ENCODE data around the gene FKBP3. TPM values are rescaled to one million over a fixed set of nuclear protein-coding genes. Genes with fewer than 3 reads are reported as not detected.

FKBP3 gene
- total and polyA plus RNA-seq, 2 of the 4 experiments (the other 2 are of a cell fraction): 8.6 to 45.3 TPM

DNA sequence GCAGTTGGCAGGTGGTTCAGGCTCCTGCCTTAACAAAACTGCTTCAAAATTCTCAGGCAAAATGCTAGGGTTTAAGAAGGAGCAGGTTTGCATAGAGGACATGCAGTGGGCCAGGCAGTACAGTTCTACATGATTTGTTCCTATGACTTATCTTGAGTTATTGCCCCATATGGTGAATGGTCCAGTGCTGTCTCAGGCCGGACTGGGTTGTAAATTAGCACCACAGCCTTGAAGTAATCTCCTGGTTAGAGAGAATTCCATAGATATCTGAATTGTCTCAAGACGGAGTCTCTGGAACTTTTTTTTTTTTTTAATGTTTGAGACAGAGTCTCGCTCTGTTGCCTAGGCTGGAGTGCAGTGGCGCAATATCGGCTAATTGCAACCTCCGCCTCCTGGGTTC lies 62.2 kb downstream of the FKBP3 start:
- H2AFZ ChIP-seq (replicated peaks; ENCODE audit: low read length, poor library complexity): no peak overlapping the region
- no peaks in the 10 kb centered on the region for H3K79me1 ChIP-seq (ENCODE audit: low read depth in 1 of 2, low read length in 2 of 2)
- intact Hi-C loops (cut with micrococcal nuclease): no loop called here
- no peak overlapping the region for H2AK5ac ChIP-seq (ENCODE audit: low read depth, low read length)
- no peak overlapping the region for H2BK15ac ChIP-seq (ENCODE audit: low read depth, low read length)
- no TSS peak for BruUV-seq (replicated peaks)
- no peaks in the 10 kb centered on the region for H4K20me1 ChIP-seq (ENCODE audit: insufficient read depth, low read length)
- no peak for ATAC-seq (ENCODE audit: low read depth)
- H3K9me1 ChIP-seq (ENCODE audit: insufficient read depth, low read length): no peaks in the 10 kb centered on the region
- H3K36me3 ChIP-seq (ENCODE audit: control insufficient read depth, insufficient read depth, low read length): 0 out of 2 replicates have a peak, but pooled peaks cover 1% of the 10 kb centered on the region
- H3K4me3 ChIP-seq (ENCODE audit: insufficient read depth, low read depth, low read length): no peak overlapping the region
- H2BK120ac ChIP-seq (ENCODE audit: low read depth, low read length): no peak overlapping the region
- no peak overlapping the region for H3K14ac ChIP-seq (replicated peaks; ENCODE audit: low read depth, low read length)
- H3K23ac ChIP-seq (ENCODE audit: low read depth, low read length): no peak overlapping the region
- CTCF ChIA-PET: no interaction called here
- no peak overlapping the region for H3K56ac ChIP-seq (ENCODE audit: extremely low read depth, insufficient read depth, low read length)
- no peak overlapping the region for H4K8ac ChIP-seq (ENCODE audit: low read depth in 2 of 2, low read length in 2 of 2)
- dilution Hi-C loops (cut with HindIII; ENCODE audit: low sequenced_read_pairs, unreplicated experiment): no loop called here
- WGBS, 2 experiments (ENCODE audit: extremely low coverage in 2 of 2, insufficient read length in 1 of 2): 100% methylated on average over 2 of the region's 6 CpGs; no CpG with 5 or more reads in 1 of the 2 experiments
- no peak overlapping the region for H2BK20ac ChIP-seq (ENCODE audit: low read depth, low read length)
- H3K4me2 ChIP-seq (ENCODE audit: low read depth, low read length): no peak overlapping the region
- in situ Hi-C loops (cut with MboI; ENCODE audit: low sequenced_read_pairs): no loop called here
- no peak overlapping the region for H3K9ac ChIP-seq (ENCODE audit: low read depth, low read length)
- H2AK9ac ChIP-seq (replicated peaks; ENCODE audit: low read depth, low read length, poor library complexity): no peak overlapping the region
- no peaks in the 10 kb centered on the region for H3K9me3 ChIP-seq (ENCODE audit: control insufficient read depth, insufficient read depth, low read length)
- H4K5ac ChIP-seq (ENCODE audit: low read depth, low read length): no peak overlapping the region
- H3K27ac ChIP-seq (ENCODE audit: insufficient read depth, low read length): no peak overlapping the region
- TF ChIP-seq RCOR1 (IDR thresholded peaks at IDR 0.05; ENCODE audit: insufficient replicate concordance, low read length) (no peak), MAZ (IDR thresholded peaks at IDR 0.05; ENCODE audit: borderline replicate concordance, low read depth, low read length) (no peak), CEBPB (IDR thresholded peaks at IDR 0.05; ENCODE audit: low read depth, low read length) (no peak), CHD1 (IDR thresholded peaks at IDR 0.05; ENCODE audit: low read depth, low read length) (no peak), MXI1 (IDR thresholded peaks at IDR 0.05; ENCODE audit: borderline replicate concordance, low read depth, low read length) (no peak), MAFK (IDR thresholded peaks at IDR 0.05; ENCODE audit: low read depth, low read length) (no peak)
- no peak overlapping the region for H2BK5ac ChIP-seq (ENCODE audit: low read depth, low read length, poor library complexity, severe bottlenecking)
- POLR2A ChIA-PET (ENCODE audit: unreplicated experiment): no interaction called here
- H3K18ac ChIP-seq (ENCODE audit: low read depth, low read length): no peak overlapping the region
- no peak overlapping the region for H3K4ac ChIP-seq (ENCODE audit: low read depth, low read length)
- H4K91ac ChIP-seq (ENCODE audit: insufficient read depth, low read depth, low read length): no peak overlapping the region
- no peaks in the 10 kb centered on the region for H3K4me1 ChIP-seq (ENCODE audit: control insufficient read depth, insufficient read depth, low read length)
- H3K27me3 ChIP-seq (ENCODE audit: control insufficient read depth, insufficient read depth, low read length): no peaks in the 10 kb centered on the region
- DNase-seq: no peak
